Type B pancreatic cell (in vitro differentiated cells): ENCODE data around the gene JAZF1. TPM values are rescaled to one million over a fixed set of nuclear protein-coding genes. Genes with fewer than 3 reads are reported as not detected.
"Not testable (repeated sequence)": the region's sequence is repeated elsewhere in the genome, so short reads cannot be mapped to it uniquely, and the experiment has no call there.

Source experiments
- DNase-seq: peaks from one replicate; pipeline ENCODE4 v3.0.0; 2021; ENCODE audit warnings: mixed read lengths; ENCODE audit not compliant: unreplicated experiment; ENCODE audit errors: extremely low spot score
- H3K27ac Mint-ChIP-seq: 2 replicates; pipeline ENCODE4 v1.8.0; 2021; ENCODE audit warnings: mild to moderate bottlenecking, mixed read lengths
- H3K27me3 Mint-ChIP-seq: 2 replicates; pipeline ENCODE4 v1.8.0; 2021; ENCODE audit warnings: mixed read lengths
- H3K36me3 Mint-ChIP-seq: 2 replicates; pipeline ENCODE4 v1.8.0; 2021; ENCODE audit warnings: mixed read lengths
- H3K4me1 Mint-ChIP-seq: one replicate; pipeline ENCODE4 v1.8.0; 2021; ENCODE audit warnings: mixed read lengths; ENCODE audit not compliant: unreplicated experiment
- H3K4me3 Mint-ChIP-seq: 2 replicates; pipeline ENCODE4 v1.8.0; 2021; ENCODE audit warnings: mild to moderate bottlenecking, mixed read lengths
- H3K9me3 Mint-ChIP-seq: 2 replicates; pipeline ENCODE4 v1.8.0; 2021; ENCODE audit warnings: mixed read lengths
- CTCF ChIP-seq: fragments of 200-600 bp; sonication (generic); conservative IDR thresholded peaks from 2 replicates; pipeline ENCODE4 v1.5.0; 2021; ENCODE audit warnings: antibody characterized with exemption, mild to moderate bottlenecking
- total RNA-seq: library from RNA; stranded (reverse); gene quantifications from 2 replicates; pipeline ENCODE4 v1.2.1, GENCODE V29; 2021; ENCODE audit warnings: low replicate concordance

Gene JAZF1
- total RNA-seq, 1 donor from 2014 or later = 4.9 TPM

- TF ChIP-seq CTCF = no peak
- no peaks in the 10 kb centered on the region for H3K27me3 Mint-ChIP-seq
Measured at GRCh38 chr7:27890205-27890849, 290.3 kb downstream of the JAZF1 start.

GRCh38 chr7:27889800-27890199 lies 290.8 kb downstream of the JAZF1 start:
- TF ChIP-seq CTCF = no peak
- no peaks in the 10 kb centered on the region for H3K27me3 Mint-ChIP-seq
- H3K36me3 Mint-ChIP-seq = no peaks in the 10 kb centered on the region
- no peak for DNase-seq
- H3K9me3 Mint-ChIP-seq = no peaks in the 10 kb centered on the region
- H3K4me1 Mint-ChIP-seq = no peaks in the 10 kb centered on the region
- no peak overlapping the region for H3K4me3 Mint-ChIP-seq
- peak overlapping the region; percentile 57 for H3K27ac Mint-ChIP-seq

More at GRCh38 chr7:27890205-27890849, 290.3 kb downstream of the JAZF1 start:
- Mint-ChIP-seq H3K9me3 (no peaks in the 10 kb centered on the region), H3K27ac (peak overlapping the region; percentile 57), H3K36me3 (no peaks in the 10 kb centered on the region), H3K4me1 (no peaks in the 10 kb centered on the region), H3K4me3 (no peak overlapping the region)
- no peak for DNase-seq

GRCh38 chr7:27888736-27889135 lies 291.9 kb downstream of the JAZF1 start:
- H3K9me3 Mint-ChIP-seq = no peaks in the 10 kb centered on the region
- H3K4me3 Mint-ChIP-seq = no peak overlapping the region
- no peak for DNase-seq
- H3K36me3 Mint-ChIP-seq = no peaks in the 10 kb centered on the region
- no peaks in the 10 kb centered on the region for H3K4me1 Mint-ChIP-seq
- no peaks in the 10 kb centered on the region for H3K27me3 Mint-ChIP-seq
- H3K27ac Mint-ChIP-seq = no peak overlapping the region
- TF ChIP-seq CTCF = no peak

- DNase-seq, H3K27ac Mint-ChIP-seq, H3K36me3 Mint-ChIP-seq, H3K9me3 Mint-ChIP-seq, H3K4me1 Mint-ChIP-seq, H3K4me3 Mint-ChIP-seq, H3K27me3 Mint-ChIP-seq: not testable (repeated sequence)
Measured at GRCh38 chr7:27886710-27887109, 293.9 kb downstream of the JAZF1 start.

GRCh38 chr7:27885652-27886051 lies 294.9 kb downstream of the JAZF1 start:
- no peak overlapping the region for H3K4me3 Mint-ChIP-seq
- H3K27ac Mint-ChIP-seq = no peak overlapping the region
- DNase-seq = no peak
- H3K36me3 Mint-ChIP-seq = no peaks in the 10 kb centered on the region
- H3K9me3 Mint-ChIP-seq = no peaks in the 10 kb centered on the region
- H3K4me1 Mint-ChIP-seq = peaks cover 6% of the 10 kb centered on the region
- no peaks in the 10 kb centered on the region for H3K27me3 Mint-ChIP-seq
- no peak for TF ChIP-seq CTCF

- Mint-ChIP-seq H3K4me3 (no peak overlapping the region), H3K36me3 (no peaks in the 10 kb centered on the region), H3K9me3 (no peaks in the 10 kb centered on the region), H3K27ac (no peak overlapping the region), H3K27me3 (no peaks in the 10 kb centered on the region), H3K4me1 (peaks cover 6% of the 10 kb centered on the region)
- DNase-seq = no peak
- TF ChIP-seq CTCF = no peak
Measured at GRCh38 chr7:27883696-27884095, 296.9 kb downstream of the JAZF1 start.
